ENCODE measurements around the gene MYH9.

Gene MYH9

GRCh38 chr22:36367479-36367878, 20.3 kb downstream of the MYH9 start:
- no peak for DNase-seq (ENCODE audit: low read depth)

- no peak for DNase-seq (ENCODE audit: low read depth)
Observed at GRCh38 chr22:36367066-36367465, 20.7 kb downstream of the MYH9 start.

GRCh38 chr22:36366291-36366708, 21.5 kb downstream of the MYH9 start:
- no peak for DNase-seq (ENCODE audit: low read depth)

GRCh38 chr22:36365020-36365411, 22.8 kb downstream of the MYH9 start:
- peak; percentile 82 for DNase-seq (ENCODE audit: low read depth)

GRCh38 chr22:36364255-36365019, 23.3 kb downstream of the MYH9 start:
- DNase-seq (ENCODE audit: low read depth), result no peak

GRCh38 chr22:36363349-36363981, 24.3 kb downstream of the MYH9 start:
- no peak for DNase-seq (ENCODE audit: low read depth)

- DNase-seq (ENCODE audit: low read depth), result no peak
Observed at GRCh38 chr22:36362932-36363331, 24.8 kb downstream of the MYH9 start.

GRCh38 chr22:36362075-36362474, 25.7 kb downstream of the MYH9 start:
- DNase-seq (ENCODE audit: low read depth), result no peak

GRCh38 chr22:36360871-36361383, 26.8 kb downstream of the MYH9 start:
- no peak for DNase-seq (ENCODE audit: low read depth)

GRCh38 chr22:36360011-36360410, 27.8 kb downstream of the MYH9 start:
- no peak for DNase-seq (ENCODE audit: low read depth)

GRCh38 chr22:36359470-36359996, 28.2 kb downstream of the MYH9 start:
- no peak for DNase-seq (ENCODE audit: low read depth)

- no peak for DNase-seq (ENCODE audit: low read depth)
Observed at GRCh38 chr22:36358533-36359469, 29.0 kb downstream of the MYH9 start.

- DNase-seq (ENCODE audit: low read depth), result no peak
Observed at GRCh38 chr22:36356708-36357624, 30.8 kb downstream of the MYH9 start.

GRCh38 chr22:36355894-36356293, 31.9 kb downstream of the MYH9 start:
- no peak for DNase-seq (ENCODE audit: low read depth)

- DNase-seq (ENCODE audit: low read depth), result no peak
Observed at GRCh38 chr22:36355362-36355761, 32.4 kb downstream of the MYH9 start.

- no peak for DNase-seq (ENCODE audit: low read depth)
Observed at GRCh38 chr22:36352803-36353507, 34.8 kb downstream of the MYH9 start.

- DNase-seq (ENCODE audit: low read depth), result no peak
Observed at GRCh38 chr22:36351921-36352802, 35.6 kb downstream of the MYH9 start.

GRCh38 chr22:36350751-36351594, 36.8 kb downstream of the MYH9 start:
- DNase-seq (ENCODE audit: low read depth), result no peak
